ENCODE measurements around the gene TRAP1.

Gene TRAP1

GRCh38 chr16:3687792-3688191 is 29.5 kb downstream of the TRAP1 start:
- Histone ChIP-seq H3K27ac (ENCODE audit: low read depth, low read length) (no peak overlapping the region), H3K27me3 (ENCODE audit: low read length) (no peaks in the 10 kb centered on the region), H3K36me3 (ENCODE audit: low read length) (peaks cover 14% of the 10 kb centered on the region; the same call in 1 of the 2 replicates), H3K4me3 (ENCODE audit: insufficient read depth, low read length, poor library complexity, severe bottlenecking) (no peak overlapping the region), H3F3A (ENCODE audit: insufficient read depth) (no peaks in the 10 kb centered on the region), H3K4me2 (ENCODE audit: low read depth, low read length, poor library complexity, severe bottlenecking) (no peak overlapping the region), H3K9ac (ENCODE audit: low read length) (no peak overlapping the region), H2AFZ (ENCODE audit: low read depth, low read length, severe bottlenecking) (no peak overlapping the region), H4K20me1 (ENCODE audit: low read depth, low read length) (no peaks in the 10 kb centered on the region), H3K9me3 (ENCODE audit: insufficient read depth, low read length) (no peaks in the 10 kb centered on the region), H3K79me2 (ENCODE audit: insufficient read depth, low read length) (peaks cover 3% of the 10 kb centered on the region; the same call in 1 of the 2 replicates), H3K9me2 (replicated peaks; ENCODE audit: insufficient read depth, low read length) (no peaks in the 10 kb centered on the region)
- TF ChIP-seq, protein P1, sequence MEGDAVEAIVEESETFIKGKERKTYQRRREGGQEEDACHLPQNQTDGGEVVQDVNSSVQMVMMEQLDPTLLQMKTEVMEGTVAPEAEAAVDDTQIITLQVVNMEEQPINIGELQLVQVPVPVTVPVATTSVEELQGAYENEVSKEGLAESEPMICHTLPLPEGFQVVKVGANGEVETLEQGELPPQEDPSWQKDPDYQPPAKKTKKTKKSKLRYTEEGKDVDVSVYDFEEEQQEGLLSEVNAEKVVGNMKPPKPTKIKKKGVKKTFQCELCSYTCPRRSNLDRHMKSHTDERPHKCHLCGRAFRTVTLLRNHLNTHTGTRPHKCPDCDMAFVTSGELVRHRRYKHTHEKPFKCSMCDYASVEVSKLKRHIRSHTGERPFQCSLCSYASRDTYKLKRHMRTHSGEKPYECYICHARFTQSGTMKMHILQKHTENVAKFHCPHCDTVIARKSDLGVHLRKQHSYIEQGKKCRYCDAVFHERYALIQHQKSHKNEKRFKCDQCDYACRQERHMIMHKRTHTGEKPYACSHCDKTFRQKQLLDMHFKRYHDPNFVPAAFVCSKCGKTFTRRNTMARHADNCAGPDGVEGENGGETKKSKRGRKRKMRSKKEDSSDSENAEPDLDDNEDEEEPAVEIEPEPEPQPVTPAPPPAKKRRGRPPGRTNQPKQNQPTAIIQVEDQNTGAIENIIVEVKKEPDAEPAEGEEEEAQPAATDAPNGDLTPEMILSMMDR (IDR thresholded peaks at IDR 0.05; ENCODE audit: insufficient read depth, low read length, poor library complexity, severe bottlenecking) = no peak
- TF ChIP-seq EZH2phosphoT487 (conservative IDR thresholded peaks at IDR 0.05; ENCODE audit: low read length) = no peak

GRCh38 chr16:3687021-3687420 is 30.3 kb downstream of the TRAP1 start:
- Histone ChIP-seq H3K27ac (ENCODE audit: low read depth, low read length) (no peak overlapping the region), H3K4me3 (ENCODE audit: insufficient read depth, low read length, poor library complexity, severe bottlenecking) (no peak overlapping the region), H2AFZ (ENCODE audit: low read depth, low read length, severe bottlenecking) (no peak overlapping the region), H4K20me1 (ENCODE audit: low read depth, low read length) (no peaks in the 10 kb centered on the region), H3K9me3 (ENCODE audit: insufficient read depth, low read length) (no peaks in the 10 kb centered on the region), H3K36me3 (ENCODE audit: low read length) (peaks cover 16% of the 10 kb centered on the region; the same call in 1 of the 2 replicates), H3K79me2 (ENCODE audit: insufficient read depth, low read length) (peaks cover 3% of the 10 kb centered on the region; the same call in 1 of the 2 replicates), H3F3A (ENCODE audit: insufficient read depth) (no peaks in the 10 kb centered on the region), H3K9ac (ENCODE audit: low read length) (no peak overlapping the region), H3K4me2 (ENCODE audit: low read depth, low read length, poor library complexity, severe bottlenecking) (no peak overlapping the region), H3K27me3 (ENCODE audit: low read length) (no peaks in the 10 kb centered on the region), H3K9me2 (replicated peaks; ENCODE audit: insufficient read depth, low read length) (no peaks in the 10 kb centered on the region)
- no peak for TF ChIP-seq EZH2phosphoT487 (conservative IDR thresholded peaks at IDR 0.05; ENCODE audit: low read length)
- TF ChIP-seq, protein P1 (IDR thresholded peaks at IDR 0.05; ENCODE audit: insufficient read depth, low read length, poor library complexity, severe bottlenecking) = no peak

GRCh38 chr16:3681206-3681605 is 36.1 kb downstream of the TRAP1 start:
- peaks cover 12% of the 10 kb centered on the region; the same call in 1 of the 2 replicates for H3K36me3 ChIP-seq (ENCODE audit: low read length)
- TF ChIP-seq, protein P1 (IDR thresholded peaks at IDR 0.05; ENCODE audit: insufficient read depth, low read length, poor library complexity, severe bottlenecking) = no peak
- no peak for TF ChIP-seq EZH2phosphoT487 (conservative IDR thresholded peaks at IDR 0.05; ENCODE audit: low read length)
- H3K4me3 ChIP-seq (ENCODE audit: insufficient read depth, low read length, poor library complexity, severe bottlenecking) = no peak overlapping the region

More at GRCh38 chr16:3681206-3681605, 36.1 kb downstream of the TRAP1 start:
- Histone ChIP-seq H3K27ac (ENCODE audit: low read depth, low read length) (no peak overlapping the region), H3F3A (ENCODE audit: insufficient read depth) (0 out of 2 replicates have a peak, but pooled peaks cover 2% of the 10 kb centered on the region), H4K20me1 (ENCODE audit: low read depth, low read length) (no peaks in the 10 kb centered on the region), H3K27me3 (ENCODE audit: low read length) (no peaks in the 10 kb centered on the region), H3K9me2 (replicated peaks; ENCODE audit: insufficient read depth, low read length) (no peaks in the 10 kb centered on the region), H2AFZ (ENCODE audit: low read depth, low read length, severe bottlenecking) (no peak overlapping the region), H3K9ac (ENCODE audit: low read length) (no peak overlapping the region), H3K79me2 (ENCODE audit: insufficient read depth, low read length) (no peaks in the 10 kb centered on the region; the same call in 1 of the 2 replicates), H3K9me3 (ENCODE audit: insufficient read depth, low read length) (no peaks in the 10 kb centered on the region), H3K4me2 (ENCODE audit: low read depth, low read length, poor library complexity, severe bottlenecking) (no peak overlapping the region)
